HG03520 (cell line): ENCODE data around the gene LPP.

Experiments
- ATAC-seq: cut with Tn5 transposase; IDR thresholded peaks from one replicate; pipeline ENCODE4 v1.9.1; 2021; ENCODE audit warnings: mild to moderate bottlenecking, moderate library complexity; ENCODE audit not compliant: unreplicated experiment

LPP gene

DNA sequence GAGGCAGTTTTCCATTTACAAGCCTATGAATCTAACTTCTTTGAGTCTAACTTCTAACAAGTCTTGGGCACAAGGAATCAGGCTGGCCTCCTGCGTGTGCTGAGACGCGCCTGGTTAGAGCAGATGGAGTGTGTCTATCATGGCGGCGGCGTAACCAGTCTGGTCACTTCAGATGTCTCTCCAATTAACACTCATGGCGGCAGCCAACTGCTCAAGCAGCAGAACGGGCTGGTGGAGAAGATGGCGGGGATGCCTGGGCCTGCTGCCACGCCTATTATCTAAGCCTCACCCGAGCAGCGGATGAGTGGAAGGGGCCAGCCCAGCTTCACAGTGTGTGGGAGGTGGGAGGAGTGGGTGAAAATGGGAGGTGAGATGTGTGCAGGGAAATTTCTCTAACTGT lies 771.4 kb downstream of the LPP start:
- ATAC-seq: no peak

DNA sequence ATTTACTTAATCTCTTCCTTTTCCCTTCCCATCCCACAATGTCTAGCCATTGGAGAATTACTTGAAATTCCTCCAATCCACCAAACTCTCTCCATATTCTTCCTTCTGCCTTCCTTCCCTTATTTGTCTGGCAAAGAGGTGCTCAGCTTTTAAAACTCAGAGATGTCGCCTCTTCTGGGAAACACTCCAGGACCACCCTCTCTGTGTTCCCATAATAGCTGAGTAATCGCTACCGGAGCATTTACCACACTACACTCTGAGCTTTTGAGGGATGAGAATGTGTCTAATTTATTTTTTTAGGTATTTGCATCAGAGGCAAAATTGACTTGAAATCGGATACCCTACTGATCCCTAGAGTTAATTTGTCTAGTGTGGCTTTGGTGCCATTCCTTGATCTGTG lies 772.2 kb downstream of the LPP start:
- ATAC-seq: no peak

DNA sequence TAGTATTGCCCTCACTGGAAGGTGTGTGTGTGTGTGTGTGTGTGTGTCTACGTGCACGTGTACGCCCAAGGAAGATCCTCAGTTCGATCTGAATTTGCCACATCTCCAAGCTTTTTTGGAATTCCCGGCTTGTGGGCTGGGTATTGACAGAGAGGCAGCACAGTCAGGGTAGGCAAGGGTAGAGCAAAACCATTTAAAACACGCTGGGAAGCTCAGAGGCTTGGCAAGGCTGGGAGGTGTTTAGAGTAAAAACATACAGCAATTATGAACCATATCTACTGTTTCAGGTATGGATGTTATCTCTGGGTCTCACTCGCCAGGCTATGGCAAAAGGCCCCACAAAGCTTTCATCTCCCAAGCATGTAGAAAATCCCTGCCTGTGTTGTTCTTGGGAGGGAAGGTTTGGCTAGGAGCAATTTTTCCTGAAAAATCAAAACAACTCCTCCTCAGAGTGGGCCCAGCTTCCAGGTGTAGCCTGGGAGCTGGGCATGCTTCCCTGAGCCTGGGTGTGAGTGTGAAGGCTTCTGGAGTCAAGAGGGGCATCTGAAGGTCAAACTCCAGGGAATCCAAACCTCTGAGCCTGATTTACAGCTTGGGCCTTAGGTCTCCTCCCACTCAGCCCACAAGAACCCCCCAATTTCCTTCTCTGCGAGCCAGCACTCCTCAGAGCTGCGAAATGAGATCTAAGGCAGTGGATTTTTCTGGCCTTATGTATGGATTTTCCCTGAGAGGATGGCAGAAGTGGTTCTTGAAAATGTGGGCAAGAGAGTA lies 773.0 kb downstream of the LPP start:
- ATAC-seq: no peak

DNA sequence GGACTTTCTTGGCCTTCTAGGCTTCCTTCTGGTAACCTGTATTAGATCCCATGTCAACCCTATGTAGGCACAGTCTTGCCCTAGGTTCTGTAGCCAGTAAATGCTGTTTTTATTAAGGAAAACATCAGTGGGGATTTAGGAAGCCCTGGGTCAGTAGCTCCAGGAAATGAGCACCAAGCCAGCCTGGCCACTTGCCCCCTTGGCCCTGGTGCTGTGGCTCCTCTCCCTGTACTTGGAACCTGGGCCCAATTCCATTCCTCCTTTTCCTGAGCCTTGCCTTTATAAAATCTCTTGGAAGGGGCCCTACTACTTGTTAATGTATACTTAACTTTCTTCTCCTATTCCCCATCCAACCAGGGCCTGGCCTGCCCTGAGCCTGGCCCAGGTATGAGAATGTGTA lies 774.0 kb downstream of the LPP start:
- no peak for ATAC-seq

DNA sequence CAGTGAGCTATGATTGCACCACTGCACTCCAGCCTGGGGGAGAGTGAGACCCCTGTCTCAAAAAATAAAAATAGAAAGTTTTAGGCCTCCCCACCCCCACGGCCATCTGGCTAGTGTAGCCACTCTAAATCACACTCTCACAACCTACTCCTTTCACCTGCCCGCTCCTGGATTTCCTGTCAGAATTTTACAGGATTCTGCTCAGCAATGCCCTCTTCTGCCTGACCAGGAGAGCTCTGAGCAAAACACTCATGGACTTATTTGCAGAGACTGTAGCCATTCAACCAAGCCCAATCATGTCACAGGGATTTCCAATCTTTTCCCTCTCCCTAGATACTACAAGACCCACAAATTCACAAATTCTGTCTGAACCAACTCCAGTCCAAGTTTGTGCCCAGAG lies 775.2 kb downstream of the LPP start:
- no peak for ATAC-seq

DNA sequence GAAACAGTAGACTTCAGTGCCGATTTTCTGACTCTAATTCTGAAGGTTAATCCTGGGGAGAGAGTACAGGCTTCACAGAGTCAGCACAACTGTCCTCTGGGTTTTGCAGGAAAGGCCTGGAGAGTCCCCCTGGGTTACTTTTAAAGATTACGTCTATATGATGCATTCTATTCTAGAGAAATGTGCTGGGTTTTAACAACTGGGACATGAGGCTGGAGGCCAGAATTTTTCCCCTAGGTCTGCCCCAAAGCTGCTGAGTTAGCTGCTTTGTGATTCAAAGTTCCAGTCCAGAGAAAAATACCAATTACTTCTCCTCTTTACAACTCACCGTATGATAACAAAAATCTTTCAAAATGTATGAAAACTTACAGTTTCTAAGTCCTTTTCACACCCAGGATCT lies 777.1 kb downstream of the LPP start:
- ATAC-seq: no peak

DNA sequence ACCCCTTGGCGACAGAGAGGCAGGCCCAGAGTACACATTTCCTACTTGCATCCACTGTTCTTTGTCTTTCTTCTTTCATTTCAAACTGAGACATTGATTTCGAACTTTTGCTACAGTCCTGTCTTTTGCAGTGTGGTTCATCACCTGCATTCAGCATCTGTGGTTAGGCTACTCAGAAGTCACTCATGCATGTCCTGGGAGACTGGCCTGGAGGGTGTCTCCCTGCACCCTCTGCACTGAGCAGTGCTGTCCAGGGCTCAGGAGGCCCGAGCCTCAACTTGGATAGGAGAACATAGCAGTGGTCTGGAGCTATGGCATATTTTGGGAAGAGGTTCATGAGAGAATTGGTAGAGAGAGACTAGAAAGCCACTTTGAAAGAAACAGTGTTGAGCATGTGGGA lies 777.6 kb downstream of the LPP start:
- no peak for ATAC-seq

DNA sequence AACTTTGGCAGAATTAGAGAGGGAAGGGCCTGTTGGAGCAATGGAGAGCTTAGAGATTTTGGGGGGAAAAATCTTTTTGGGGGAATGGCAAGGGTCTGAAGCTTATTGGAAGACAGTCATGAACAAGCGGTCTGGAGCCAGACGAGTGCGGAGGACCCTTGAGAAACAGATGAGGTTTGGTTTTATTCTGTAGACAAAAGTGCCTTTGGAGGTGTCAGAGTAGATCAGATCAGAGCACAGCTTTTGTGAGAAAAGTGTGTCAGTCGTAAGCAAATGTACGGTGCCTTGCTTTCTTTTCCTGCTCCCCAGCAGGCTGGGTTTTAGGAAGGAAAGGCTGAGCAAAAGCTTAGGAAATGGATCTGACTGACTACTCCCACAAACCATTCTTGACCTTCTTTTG lies 781.0 kb downstream of the LPP start:
- no peak for ATAC-seq

DNA sequence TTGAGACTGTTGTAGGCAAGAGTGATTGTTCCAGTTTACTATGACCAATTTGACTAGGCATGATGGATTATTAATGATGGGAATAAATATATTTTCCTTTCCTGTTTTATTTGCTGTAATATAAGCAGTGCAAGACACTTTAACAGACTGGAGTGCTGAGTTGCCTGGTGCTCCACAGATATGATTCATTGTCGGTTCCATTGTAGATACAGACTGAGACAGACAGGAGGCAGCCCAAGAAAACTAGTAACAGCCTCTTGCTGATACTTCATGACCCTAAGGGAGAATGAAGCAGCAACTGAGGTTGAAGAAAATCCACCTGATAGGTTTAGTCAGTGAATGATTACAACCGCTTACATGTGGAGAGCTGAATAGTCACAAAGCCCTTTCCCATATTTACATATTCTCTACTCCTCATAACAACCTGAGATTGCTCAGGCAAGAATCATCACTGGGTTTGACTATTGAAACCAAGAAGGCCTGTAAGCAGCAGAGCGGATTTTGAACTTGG lies 782.7 kb downstream of the LPP start:
- ATAC-seq: no peak

DNA sequence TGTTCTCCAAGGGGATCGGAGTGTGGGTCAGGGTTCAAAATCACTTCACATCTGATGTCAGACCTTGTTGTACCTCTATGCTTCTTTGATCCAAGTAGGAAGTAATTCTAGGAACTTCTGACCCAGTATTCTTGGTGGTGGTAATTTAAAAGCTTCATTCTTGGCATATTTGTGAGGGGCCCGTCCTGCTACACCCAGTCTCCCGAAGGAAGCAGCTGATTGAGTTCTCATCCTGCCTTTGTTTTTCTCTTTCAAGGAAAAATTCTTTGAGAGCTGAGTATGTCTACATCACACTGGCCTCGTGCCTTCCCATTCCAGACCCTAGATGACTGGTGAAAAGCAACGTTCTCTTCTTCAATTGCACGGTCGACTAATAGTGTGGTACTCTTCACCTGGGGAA lies 783.4 kb downstream of the LPP start:
- ATAC-seq: no peak

DNA sequence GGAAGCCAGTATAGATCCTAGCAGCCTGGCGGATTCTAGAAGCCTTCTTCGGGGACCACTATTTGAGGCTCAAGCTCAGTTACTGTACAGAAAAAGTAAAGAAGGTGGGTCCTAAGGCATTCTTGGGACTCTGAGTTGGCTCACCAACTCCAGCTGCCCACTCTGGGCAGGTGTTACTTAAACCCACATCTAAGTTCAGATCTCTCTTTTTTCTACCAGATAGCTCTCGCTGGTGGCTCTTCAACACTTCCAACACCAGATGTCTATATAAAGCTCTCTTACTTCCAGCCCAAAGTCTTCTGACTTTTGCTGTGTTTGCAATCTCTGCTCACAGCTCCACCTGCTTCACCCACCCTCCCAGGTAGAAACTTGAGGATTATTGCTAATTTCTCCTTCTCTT lies 785.0 kb downstream of the LPP start:
- no peak for ATAC-seq

DNA sequence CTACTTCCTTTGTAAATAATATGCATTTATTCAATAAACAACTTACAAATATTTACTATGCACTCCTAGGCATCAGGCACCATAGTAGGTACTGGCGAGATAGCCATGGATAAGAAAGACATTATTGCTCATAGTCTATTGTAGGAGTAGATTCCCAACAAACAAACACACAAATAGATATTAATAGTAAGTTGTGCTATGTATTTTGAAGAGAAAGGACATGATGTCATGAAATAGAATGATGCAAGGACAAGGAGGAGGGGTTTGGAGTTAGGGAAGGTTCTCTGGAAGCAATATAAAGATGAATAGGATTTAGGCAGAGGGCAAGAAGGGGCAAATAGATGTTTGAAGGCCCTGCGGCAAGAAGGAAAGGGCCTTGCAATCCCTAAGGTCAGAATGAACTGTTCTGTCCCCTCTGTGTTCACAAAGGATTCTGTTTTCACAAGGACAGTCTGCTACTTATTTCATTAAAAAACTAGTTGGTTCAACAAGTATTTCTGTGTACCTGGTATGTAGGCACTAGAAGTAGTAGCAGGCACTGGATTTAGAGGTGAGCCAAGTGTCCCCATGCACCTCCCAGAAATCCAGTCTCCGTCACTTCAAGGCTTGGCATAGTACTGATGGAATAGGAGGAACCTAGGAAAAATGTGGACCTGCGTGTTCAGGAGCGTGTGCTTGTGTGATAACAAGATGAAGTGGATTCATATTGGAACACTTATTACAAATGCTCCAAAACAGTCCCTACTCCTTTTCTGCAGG lies 786.0 kb downstream of the LPP start:
- no peak for ATAC-seq
